Suprapubic skin (tissue), 4 donors: ENCODE data around the gene GNPTAB.

ENCODE experiments used
- EP300 ChIP-seq: sonication (generic); formaldehyde crosslinking; IDR thresholded peaks from one replicate; pipeline ENCODE4 v1.6.1; 2017; ENCODE audit warnings: antibody characterized with exemption
- POLR2A ChIP-seq, 2 donors: fragments of 450-650 bp; IDR thresholded peaks; one replicate each; pipeline ENCODE4 v1.6.1; 2017; ENCODE audit warnings: antibody characterized with exemption in 2 of 2, mild to moderate bottlenecking in 2 of 2, moderate library complexity in 2 of 2
- POLR2AphosphoS5 ChIP-seq, 3 donors: sonication (generic); formaldehyde crosslinking; IDR thresholded peaks; one replicate each; pipeline ENCODE4 v1.6.1; 2017; ENCODE audit warnings: antibody characterized with exemption in 3 of 3
- TF ChIP-seq, protein P1 (sequence below), 2 donors: fragments of 200-600 bp in 1 of 2; fragments of 450-650 bp in 1 of 2; sonication (generic) in 1 of 2; IDR thresholded peaks; one replicate each; pipeline ENCODE4 v1.5.1; 2016 to 2019; ENCODE audit warnings: antibody characterized with exemption in 2 of 2, mild to moderate bottlenecking in 1 of 2, moderate library complexity in 1 of 2

DNA sequence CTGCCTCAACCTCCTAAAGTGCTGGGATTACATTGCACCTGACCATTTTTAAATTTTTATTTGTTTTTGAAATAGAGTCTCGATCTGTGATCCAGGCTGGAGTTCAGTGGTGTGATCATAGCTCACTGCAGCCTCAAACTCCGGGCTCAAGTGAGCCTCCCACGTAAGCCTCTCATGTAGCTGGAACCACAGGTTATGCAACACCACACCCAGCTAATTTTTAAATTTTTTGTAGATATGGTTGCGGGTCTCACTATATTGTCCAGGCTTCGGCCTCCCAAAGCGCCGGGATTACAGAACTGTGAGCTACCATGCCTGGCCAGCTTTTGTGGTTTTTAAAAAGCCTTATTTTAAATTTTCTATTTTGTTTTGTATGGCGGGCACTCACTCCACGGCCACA is 44.4 kb upstream of the GNPTAB start:
- TF ChIP-seq, protein P1, sequence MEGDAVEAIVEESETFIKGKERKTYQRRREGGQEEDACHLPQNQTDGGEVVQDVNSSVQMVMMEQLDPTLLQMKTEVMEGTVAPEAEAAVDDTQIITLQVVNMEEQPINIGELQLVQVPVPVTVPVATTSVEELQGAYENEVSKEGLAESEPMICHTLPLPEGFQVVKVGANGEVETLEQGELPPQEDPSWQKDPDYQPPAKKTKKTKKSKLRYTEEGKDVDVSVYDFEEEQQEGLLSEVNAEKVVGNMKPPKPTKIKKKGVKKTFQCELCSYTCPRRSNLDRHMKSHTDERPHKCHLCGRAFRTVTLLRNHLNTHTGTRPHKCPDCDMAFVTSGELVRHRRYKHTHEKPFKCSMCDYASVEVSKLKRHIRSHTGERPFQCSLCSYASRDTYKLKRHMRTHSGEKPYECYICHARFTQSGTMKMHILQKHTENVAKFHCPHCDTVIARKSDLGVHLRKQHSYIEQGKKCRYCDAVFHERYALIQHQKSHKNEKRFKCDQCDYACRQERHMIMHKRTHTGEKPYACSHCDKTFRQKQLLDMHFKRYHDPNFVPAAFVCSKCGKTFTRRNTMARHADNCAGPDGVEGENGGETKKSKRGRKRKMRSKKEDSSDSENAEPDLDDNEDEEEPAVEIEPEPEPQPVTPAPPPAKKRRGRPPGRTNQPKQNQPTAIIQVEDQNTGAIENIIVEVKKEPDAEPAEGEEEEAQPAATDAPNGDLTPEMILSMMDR (IDR thresholded peaks at IDR 0.05) = no peak
- TF ChIP-seq EP300 (no peak), POLR2AphosphoS5 (IDR thresholded peaks at IDR 0.05) (no peak), POLR2A (IDR thresholded peaks at IDR 0.05) (no peak)
